Effector CD8-positive, alpha-beta T cell (primary cell): ENCODE measurements around the gene PTPN22.

Experiments
- DNase-seq: peaks from one replicate; lab custom pipeline; 2025; lab: John Stamatoyannopoulos, UW
- total RNA-seq, 4 experiments: gene quantifications; one replicate each; lab custom pipeline; 2026; lab: John Stamatoyannopoulos, UW

The PTPN22 gene
- 206 to 418 (median 284) reads per million in 4 experiments for total RNA-seq

- peak; percentile 49 for DNase-seq
Observed at GRCh38 chr1:113871597-113872113, at the start of gene PTPN22. TSS of gene PTPN22 (minus strand) at chr1:113871712.

GRCh38 chr1:113918243-113918642 lies 46.7 kb upstream of the PTPN22 start:
- no peak for DNase-seq

- DNase-seq, result no peak
Observed at GRCh38 chr1:113917400-113918082, 46.0 kb upstream of the PTPN22 start.

- DNase-seq, result no peak
Observed at GRCh38 chr1:113916974-113917373, 45.5 kb upstream of the PTPN22 start.

GRCh38 chr1:113913887-113914664 lies 42.6 kb upstream of the PTPN22 start:
- DNase-seq, result no peak

GRCh38 chr1:113913312-113913668 lies 41.8 kb upstream of the PTPN22 start:
- no peak for DNase-seq

GRCh38 chr1:113912594-113913311 lies 41.2 kb upstream of the PTPN22 start:
- DNase-seq, result no peak

GRCh38 chr1:113905435-113905861 lies 33.9 kb upstream of the PTPN22 start:
- no peak for DNase-seq

GRCh38 chr1:113904674-113905434 lies 33.3 kb upstream of the PTPN22 start, which contains the start of the genes AP4B1 and DCLRE1B:
TSS of gene AP4B1 (minus strand) at chr1:113904799. CDS start at chr1:113904717, 82 bp downstream.
TSS of gene DCLRE1B (plus strand) at chr1:113905326. CDS start at chr1:113905587, 261 bp downstream.
- DNase-seq, result peak; percentile 92

GRCh38 chr1:113904293-113904673 lies 32.8 kb upstream of the PTPN22 start:
- DNase-seq, result no peak

- DNase-seq, result no peak
Observed at GRCh38 chr1:113903501-113904292, 32.2 kb upstream of the PTPN22 start.

- no peak for DNase-seq
Observed at GRCh38 chr1:113901191-113901590, 29.7 kb upstream of the PTPN22 start.

GRCh38 chr1:113899111-113899510 lies 27.6 kb upstream of the PTPN22 start:
- no peak for DNase-seq

- DNase-seq, result no peak
Observed at GRCh38 chr1:113898241-113898814, 26.8 kb upstream of the PTPN22 start.

- no peak for DNase-seq
Observed at GRCh38 chr1:113895961-113896360, 24.4 kb upstream of the PTPN22 start.

GRCh38 chr1:113895098-113895497 lies 23.6 kb upstream of the PTPN22 start:
- DNase-seq, result no peak

GRCh38 chr1:113893267-113893666 lies 21.8 kb upstream of the PTPN22 start:
- no peak for DNase-seq

- DNase-seq, result no peak
Observed at GRCh38 chr1:113891631-113892220, 20.2 kb upstream of the PTPN22 start.

- DNase-seq, result no peak
Observed at GRCh38 chr1:113890816-113891215, 19.3 kb upstream of the PTPN22 start.
